ENCODE measurements around the gene GPR150. TPM values are rescaled to one million over a fixed set of nuclear protein-coding genes. Genes with fewer than 3 reads are reported as not detected.
A peak's percentile ranks its signal among the peaks of the same experiment; 100 is the strongest.
"Not testable (repeated sequence)": the region's sequence is repeated elsewhere in the genome, so short reads cannot be mapped to it uniquely, and the experiment has no call there.

The GPR150 gene
- total and polyA plus RNA-seq, 11 donors, result 0.04 to 0.25 (median 0.13) TPM; not detected in 6

- no peaks in the 10 kb centered on the region for H3K4me1 ChIP-seq
- 75 to 76% (median 76%) methylated on average over 3 of the region's 3 CpGs for WGBS, 4 donors
- H3K27ac ChIP-seq, result no peak overlapping the region
- intact Hi-C loops (cut with DNase I), result loop anchor here in 2 of 10 donors (10.0 kb wide), 1 partner anchor 84 kb away; the partner anchor contains the start of genes ARSK (in 2 of the 2) and SKIC3 (in 2 of the 2)
- H3K4me3 ChIP-seq, result no peak overlapping the region
- no peak for ATAC-seq
- peaks cover 0 to 6% (median 0%) of the 10 kb centered on the region in 9 donors for H3K27me3 ChIP-seq
- TF ChIP-seq POLR2A (IDR thresholded peaks at IDR 0.05) (no peak), CTCF (IDR thresholded peaks at IDR 0.05) (no peak)
- no peak for DNase-seq
- H3K36me3 ChIP-seq, result no peaks in the 10 kb centered on the region
- H3K9me3 ChIP-seq, result no peaks in the 10 kb centered on the region
These were observed 18.7 kb downstream of the GPR150 start for GRCh38 chr5:95638632-95639031.

- no peak for ATAC-seq
- 73 to 88% (median 81%) methylated on average over 5 of the region's 5 CpGs for WGBS, 4 donors
These were observed 21.9 kb downstream of the GPR150 start for GRCh38 chr5:95641741-95642220.

GRCh38 chr5:95643152-95643551 lies 23.3 kb downstream of the GPR150 start:
- intact Hi-C loops (cut with DNase I), result loop anchor here (5.0 to 10.0 kb wide), 9 partner anchors 132 to 962 kb away; no protein-coding TSS in a partner anchor
- TF ChIP-seq CTCF (IDR thresholded peaks at IDR 0.05), result no peak
- no peak for TF ChIP-seq POLR2A (IDR thresholded peaks at IDR 0.05)
- no peak for ATAC-seq

More at GRCh38 chr5:95641741-95642220, 21.9 kb downstream of the GPR150 start:
- no peak overlapping the region for H3K4me3 ChIP-seq
- H3K9me3 ChIP-seq, result no peaks in the 10 kb centered on the region
- intact Hi-C loops (cut with DNase I), result loop anchor here (5.0 to 10.0 kb wide), 9 partner anchors 133 to 963 kb away; no protein-coding TSS in a partner anchor
- TF ChIP-seq CTCF (IDR thresholded peaks at IDR 0.05), result no peak
- no peak for TF ChIP-seq POLR2A (IDR thresholded peaks at IDR 0.05)
- no peaks in the 10 kb centered on the region for H3K36me3 ChIP-seq
- H3K27ac ChIP-seq, result no peak overlapping the region
- H3K4me1 ChIP-seq, result peaks cover 0 to 15% (median 0%) of the 10 kb centered on the region in 12 donors
- peaks cover 0 to 6% (median 0%) of the 10 kb centered on the region in 9 donors for H3K27me3 ChIP-seq
- DNase-seq, result no peak

GRCh38 chr5:95644351-95645042 lies 24.6 kb downstream of the GPR150 start:
- H3K4me3 ChIP-seq, result no peak overlapping the region
- peak overlapping the region in 4 of 12 donors; percentile 17 to 99 (median 95) for H3K27ac ChIP-seq
- TF ChIP-seq CTCF (IDR thresholded peaks at IDR 0.05) (peak; percentile 43 to 76 (median 70)), POLR2A (IDR thresholded peaks at IDR 0.05) (no peak)
- intact Hi-C loops (cut with DNase I), result loop anchor here (1.0 to 10.0 kb wide), 15 partner anchors 88 to 960 kb away; partner anchors contain the start of gene RHOBTB3 (in 3 of the 10)
- DNase-seq (peak in 3 of 5 donors; percentile 20 to 34 (median 31)), ATAC-seq (peak in 1 of 4 donors; percentile 12)
- WGBS, 4 donors, result 16 to 23% (median 19%) methylated on average over 4 of the region's 4 CpGs
- H3K36me3 ChIP-seq, result no peaks in the 10 kb centered on the region
- peaks cover 0 to 25% (median 9%) of the 10 kb centered on the region in 12 donors for H3K4me1 ChIP-seq
- H3K27me3 ChIP-seq, result no peaks in the 10 kb centered on the region
- H3K9me3 ChIP-seq, result no peaks in the 10 kb centered on the region

More at GRCh38 chr5:95643152-95643551, 23.3 kb downstream of the GPR150 start:
- DNase-seq, result no peak
- WGBS, 4 donors, result 86 to 90% (median 87%) methylated on average over 7 of the region's 7 CpGs
- Histone ChIP-seq H3K4me1 (peaks cover 0 to 25% (median 9%) of the 10 kb centered on the region in 12 donors), H3K36me3 (no peaks in the 10 kb centered on the region), H3K27me3 (peaks cover 0 to 6% (median 0%) of the 10 kb centered on the region in 9 donors), H3K27ac (no peak overlapping the region), H3K9me3 (no peaks in the 10 kb centered on the region), H3K4me3 (no peak overlapping the region)

GRCh38 chr5:95646226-95646568 lies 26.3 kb downstream of the GPR150 start:
- Histone ChIP-seq H3K27ac (peak overlapping the region; percentile 89 to 99 (median 95)), H3K4me3 (peak overlapping the region in 11 of 12 donors; percentile 52 to 76 (median 65)), H3K4me1 (peaks cover 0 to 25% (median 9%) of the 10 kb centered on the region in 12 donors)
- intact Hi-C loops (cut with DNase I), result loop anchor here in 8 of 10 donors (1.0 to 10.0 kb wide), 13 partner anchors 85 to 959 kb away; partner anchors contain the start of gene RHOBTB3 (in 6 of the 8)
- H3K9me3 ChIP-seq, H3K36me3 ChIP-seq, H3K27me3 ChIP-seq, ATAC-seq: not testable (repeated sequence)
- WGBS, 4 donors, result 86 to 92% (median 90%) methylated on average over 17 of the region's 17 CpGs
- peak in 1 of 5 donors; percentile 35 for DNase-seq

All from heart left ventricle (tissue), 16 donors.